LNCAP (cell line): ENCODE results near the gene TMEM258.

ENCODE experiments used
- TF ChIP-seq, protein P1 (sequence below): fragments of 450-650 bp; IDR thresholded peaks from 2 replicates; pipeline ENCODE4 v1.5.1; 2017; ENCODE audit warnings: mild to moderate bottlenecking

The TMEM258 gene

DNA sequence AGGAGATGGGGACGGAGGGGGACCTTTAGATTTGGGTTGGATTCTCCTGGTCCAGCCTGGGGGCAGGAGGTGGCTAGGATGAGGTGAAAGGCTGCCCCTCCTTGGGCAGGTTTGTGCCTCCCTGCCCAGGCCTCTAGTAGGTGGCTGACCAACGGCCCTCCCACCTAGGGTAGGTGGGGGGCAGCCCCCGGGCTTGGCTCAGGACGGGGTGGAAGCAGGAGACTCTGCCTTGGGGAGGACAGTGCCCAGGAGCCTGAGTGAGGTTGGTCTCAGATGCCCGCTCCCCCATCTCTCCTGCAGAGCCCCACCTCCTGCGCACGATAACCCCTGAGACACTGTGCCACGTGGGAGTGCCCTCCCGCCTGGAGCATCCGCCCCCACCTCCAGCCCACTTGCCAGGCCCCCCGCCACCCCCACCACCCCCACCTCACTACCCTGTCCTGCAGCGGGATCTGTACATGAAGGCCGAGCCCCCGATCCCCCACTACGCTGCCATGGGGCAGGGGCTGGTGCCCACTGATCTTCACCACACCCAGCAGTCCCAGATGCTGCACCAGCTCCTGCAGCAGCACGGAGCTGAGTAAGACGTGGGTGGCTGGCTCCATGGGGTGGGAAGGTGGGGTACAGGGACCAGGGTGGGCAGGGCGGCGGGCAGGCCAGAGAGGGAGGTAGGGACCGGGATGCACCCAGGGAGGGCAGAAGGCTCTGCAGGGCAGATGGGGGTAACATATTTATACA is 22.3 kb downstream of the TMEM258 start:
- TF ChIP-seq, protein P1, sequence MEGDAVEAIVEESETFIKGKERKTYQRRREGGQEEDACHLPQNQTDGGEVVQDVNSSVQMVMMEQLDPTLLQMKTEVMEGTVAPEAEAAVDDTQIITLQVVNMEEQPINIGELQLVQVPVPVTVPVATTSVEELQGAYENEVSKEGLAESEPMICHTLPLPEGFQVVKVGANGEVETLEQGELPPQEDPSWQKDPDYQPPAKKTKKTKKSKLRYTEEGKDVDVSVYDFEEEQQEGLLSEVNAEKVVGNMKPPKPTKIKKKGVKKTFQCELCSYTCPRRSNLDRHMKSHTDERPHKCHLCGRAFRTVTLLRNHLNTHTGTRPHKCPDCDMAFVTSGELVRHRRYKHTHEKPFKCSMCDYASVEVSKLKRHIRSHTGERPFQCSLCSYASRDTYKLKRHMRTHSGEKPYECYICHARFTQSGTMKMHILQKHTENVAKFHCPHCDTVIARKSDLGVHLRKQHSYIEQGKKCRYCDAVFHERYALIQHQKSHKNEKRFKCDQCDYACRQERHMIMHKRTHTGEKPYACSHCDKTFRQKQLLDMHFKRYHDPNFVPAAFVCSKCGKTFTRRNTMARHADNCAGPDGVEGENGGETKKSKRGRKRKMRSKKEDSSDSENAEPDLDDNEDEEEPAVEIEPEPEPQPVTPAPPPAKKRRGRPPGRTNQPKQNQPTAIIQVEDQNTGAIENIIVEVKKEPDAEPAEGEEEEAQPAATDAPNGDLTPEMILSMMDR = no peak

DNA sequence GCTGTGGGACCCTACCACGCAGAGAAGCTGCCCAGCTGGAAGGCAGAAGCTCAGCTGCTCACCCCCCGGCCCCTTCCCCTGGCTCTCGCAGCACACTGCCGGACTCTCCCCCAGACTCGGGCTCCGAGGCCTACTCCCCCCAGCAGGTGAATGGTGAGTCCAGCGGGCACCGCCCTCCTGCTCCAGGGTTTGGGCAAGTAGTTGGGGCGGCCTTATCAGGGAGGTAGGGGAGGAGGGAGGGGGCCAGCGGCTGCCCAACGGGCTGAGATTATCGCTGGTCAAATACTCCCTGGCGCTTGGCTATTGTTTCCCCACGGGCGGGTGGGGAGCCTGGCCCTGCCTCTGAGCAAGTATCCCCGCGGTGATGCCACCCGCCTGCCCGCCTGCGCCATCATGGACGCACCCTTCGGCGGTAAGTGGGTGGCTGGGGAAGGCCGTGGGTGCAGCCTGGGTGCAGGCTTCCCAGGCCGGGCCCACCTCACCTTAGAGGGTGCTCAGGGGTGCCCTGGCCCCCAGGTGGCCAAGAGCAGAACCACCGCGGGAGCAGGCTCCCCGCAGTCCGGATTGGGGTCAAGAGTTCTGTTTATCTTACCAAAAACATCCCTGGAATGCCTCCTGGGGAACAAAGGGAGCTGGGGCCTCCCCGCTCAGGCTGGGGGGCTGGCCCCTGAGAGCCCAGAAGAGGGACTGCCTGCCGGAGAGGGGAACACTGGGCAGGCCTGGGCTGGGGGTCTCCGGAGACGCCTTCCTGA is 23.1 kb downstream of the TMEM258 start:
- TF ChIP-seq, protein P1 = no peak

DNA sequence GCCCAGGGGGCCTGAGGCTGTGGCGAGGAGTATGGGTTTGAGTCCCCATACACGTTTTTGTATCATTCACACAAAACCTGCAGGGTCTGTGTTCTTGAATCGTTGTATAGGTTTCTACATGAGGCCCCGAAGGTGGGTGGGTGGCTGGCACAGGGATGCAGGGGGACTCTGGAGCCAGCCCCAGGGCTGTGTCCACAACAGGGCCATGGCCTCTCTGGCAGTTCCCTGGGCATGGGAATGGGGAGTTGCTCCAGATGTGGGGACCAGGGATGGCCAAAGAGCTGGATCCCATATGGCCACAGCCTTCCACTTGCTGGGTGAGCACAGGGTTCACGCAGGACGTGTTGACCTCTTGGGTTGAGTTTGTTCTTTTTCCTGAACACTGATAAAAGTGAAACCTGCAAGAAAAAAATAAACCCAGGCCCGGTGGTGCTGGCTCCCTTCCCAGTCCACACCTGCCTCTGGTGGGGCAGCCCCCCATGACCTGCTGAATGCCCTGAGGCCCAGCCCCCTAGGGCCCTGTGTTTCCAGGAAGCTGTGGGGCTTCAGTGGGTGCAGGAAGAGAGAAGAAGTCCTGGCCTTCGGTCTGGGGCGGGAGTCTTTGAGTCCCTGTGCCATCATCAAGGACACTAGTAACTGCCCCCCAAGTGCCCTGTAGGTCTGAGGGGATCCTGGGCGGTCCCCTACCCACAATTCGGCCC is 23.9 kb downstream of the TMEM258 start:
- TF ChIP-seq, protein P1 = no peak

DNA sequence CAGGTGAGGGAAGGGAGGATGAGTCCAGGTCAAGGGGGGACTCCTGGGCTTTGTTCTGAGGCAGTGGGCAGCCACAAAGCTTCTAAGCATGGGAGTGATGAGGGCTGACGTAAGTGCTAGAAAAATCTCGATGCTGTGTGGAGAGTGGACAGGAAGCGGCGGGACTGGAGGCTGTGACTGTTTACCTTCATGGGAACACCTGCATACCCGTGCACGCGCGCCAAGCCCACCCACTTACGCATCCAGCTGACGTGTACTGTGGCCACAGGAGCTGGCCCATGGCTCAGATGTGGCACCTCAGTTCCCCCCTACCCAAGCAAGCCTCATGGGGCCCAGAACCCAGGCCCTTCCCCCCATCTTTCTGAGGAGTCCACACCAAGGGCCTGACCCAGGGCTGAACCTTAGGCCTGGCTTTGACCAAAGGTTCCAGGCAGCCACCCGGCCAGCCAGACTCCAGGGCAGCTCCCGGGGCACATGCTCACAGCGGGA is 26.0 kb downstream of the TMEM258 start:
- TF ChIP-seq, protein P1 = no peak

DNA sequence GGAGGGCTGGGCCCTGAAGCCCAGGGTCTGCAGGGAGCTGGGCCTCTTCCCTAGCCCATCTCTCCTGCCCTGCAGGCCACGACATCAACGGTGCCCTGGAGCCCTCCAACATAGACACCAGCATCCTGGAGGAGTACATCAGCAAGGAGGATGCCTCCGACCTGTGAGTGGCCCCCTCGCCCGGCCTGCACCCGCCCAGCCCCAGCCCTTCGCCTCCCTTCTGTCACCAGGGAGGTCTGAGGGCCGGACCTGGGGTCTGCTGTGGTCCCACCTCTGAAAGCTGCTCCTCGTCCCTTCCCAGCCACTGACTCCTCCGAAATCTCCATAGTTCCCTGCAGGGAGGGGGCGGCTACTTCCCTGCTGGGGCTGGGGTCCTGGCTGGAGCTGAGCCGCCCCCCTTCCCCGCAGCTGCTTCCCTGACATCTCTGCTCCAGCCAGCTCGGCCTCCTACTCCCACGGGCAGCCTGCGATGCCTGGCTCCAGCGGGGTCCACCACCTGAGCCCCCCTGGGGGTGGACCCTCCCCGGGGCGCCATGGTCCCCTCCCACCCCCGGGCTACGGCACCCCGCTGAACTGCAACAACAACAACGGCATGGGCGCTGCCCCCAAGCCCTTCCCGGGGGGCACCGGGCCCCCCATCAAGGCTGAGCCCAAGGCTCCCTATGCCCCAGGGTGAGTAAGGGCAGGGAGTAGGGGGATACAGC is 26.7 kb downstream of the TMEM258 start:
- TF ChIP-seq, protein P1 = no peak

DNA sequence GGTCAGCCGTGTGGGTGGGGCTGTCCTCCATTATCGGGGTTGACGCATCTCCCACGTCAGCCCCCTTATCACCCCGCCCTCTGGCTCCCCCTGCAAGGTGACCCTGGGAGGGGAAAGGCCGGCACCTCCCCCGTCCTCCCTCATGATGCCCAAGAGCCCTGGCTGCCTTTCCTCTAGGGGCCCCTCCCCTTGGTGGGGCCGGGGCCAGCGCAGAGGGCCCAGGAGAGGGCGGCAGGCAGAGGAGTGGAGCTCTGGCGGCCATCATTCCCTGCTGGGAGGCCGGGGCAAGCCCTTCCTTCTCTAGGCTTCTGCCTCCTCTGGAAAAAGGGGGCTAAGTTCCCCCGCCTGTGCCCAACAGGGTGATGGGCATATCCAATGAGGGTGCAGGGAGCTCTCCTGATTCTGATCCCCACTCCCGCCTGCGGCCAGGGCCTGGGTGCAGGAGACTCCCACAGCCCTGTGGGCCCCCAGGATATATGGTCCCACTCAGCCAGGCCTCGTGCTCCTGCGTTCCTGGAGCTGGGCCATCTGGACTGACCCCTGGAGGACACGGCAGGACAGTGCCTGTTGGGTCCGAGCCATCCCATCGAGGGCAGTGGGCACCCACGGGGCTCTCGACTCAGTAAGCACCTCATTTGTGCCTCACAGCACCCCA is 27.7 kb downstream of the TMEM258 start:
- TF ChIP-seq, protein P1 = no peak
